Transverse colon (tissue), 4 donors: ENCODE measurements around the gene ADCY9. TPM values are rescaled to one million over a fixed set of nuclear protein-coding genes. Genes with fewer than 3 reads are reported as not detected.
"Not testable (repeated sequence)": the region's sequence is repeated elsewhere in the genome, so short reads cannot be mapped to it uniquely, and the experiment has no call there.

Source experiments
- DNase-seq: peaks from one replicate; pipeline ENCODE4 v3.0.0-alpha.2; 2019
- H3K27ac ChIP-seq, 4 donors: fragments of 200-600 bp; sonication (generic); 2 replicates each; pipeline ENCODE4 v1.5.1; 2016 to 2018; ENCODE audit warnings: inconsistent platforms in 4 of 4
- H3K27me3 ChIP-seq: fragments of 200-600 bp; sonication (generic); 2 replicates; pipeline ENCODE4 v1.5.1; 2017; ENCODE audit warnings: inconsistent platforms
- H3K36me3 ChIP-seq, 4 donors: fragments of 200-600 bp; sonication (generic); 2 replicates each; pipeline ENCODE4 v1.5.1; 2017 to 2019; ENCODE audit warnings: inconsistent platforms in 4 of 4
- H3K4me1 ChIP-seq, 4 donors: fragments of 200-600 bp; sonication (generic); 2 replicates each; pipeline ENCODE4 v1.5.1; 2017 to 2020; ENCODE audit warnings: inconsistent platforms in 4 of 4
- H3K4me3 ChIP-seq, 4 donors: fragments of 200-600 bp; sonication (generic); 1 replicate in 1 of 4; 2 replicates in 3 of 4; pipeline versions ENCODE4 v1.5.1 to v1.6.1; 2017 to 2019; ENCODE audit warnings: inconsistent platforms in 4 of 4
- H3K9me3 ChIP-seq, 2 donors: fragments of 200-600 bp; sonication (generic); 2 replicates each; pipeline ENCODE4 v1.5.1; 2017 to 2019; ENCODE audit warnings: inconsistent platforms in 2 of 2
- CTCF ChIP-seq, 5 experiments: fragments of 200-600 bp in 3 of 5; fragments of 450-650 bp in 2 of 5; sonication (generic) in 3 of 5; IDR thresholded peaks; 1 replicate in 2 of 5; 2 replicates in 3 of 5; pipeline ENCODE4 v1.5.1; 2016 to 2017; ENCODE audit warnings: antibody characterized with exemption in 5 of 5, inconsistent platforms in 3 of 5, mild to moderate bottlenecking in 2 of 5, moderate library complexity in 1 of 5
- EP300 ChIP-seq: sonication (generic); formaldehyde crosslinking; IDR thresholded peaks from one replicate; pipeline ENCODE4 v1.6.1; 2017; ENCODE audit warnings: antibody characterized with exemption, low read depth
- POLR2A ChIP-seq: fragments of 450-650 bp; IDR thresholded peaks from one replicate; pipeline ENCODE4 v1.6.1; 2016; ENCODE audit warnings: antibody characterized with exemption, mild to moderate bottlenecking, moderate library complexity
- POLR2AphosphoS5 ChIP-seq, 3 donors: sonication (generic); formaldehyde crosslinking; IDR thresholded peaks; one replicate each; pipeline ENCODE4 v1.6.1; 2016; ENCODE audit warnings: antibody characterized with exemption in 3 of 3
- WGBS, 2 donors: methylation state at CpG; one replicate each; pipeline ENCODE4 v1.1.5; 2018; ENCODE audit warnings: low coverage in 1 of 2; 5-methylcytosine and 5-hydroxymethylcytosine counted together
- in situ Hi-C, 4 donors: fragments of 200-750 bp; cut with MboI; loops; one replicate each; pipeline versions ENCODE4 v1.15.0 to v1.15.1; 2017; ENCODE audit warnings: low sequenced_read_pairs in 3 of 4, low pct_ligation_motif_present in 1 of 4, low pct_unique_long_range_greater_than_20kb in 1 of 4
- intact Hi-C: fragments of 100-400 bp; cut with DNase I; formaldehyde crosslinking; loops from one replicate; pipeline ENCODE4 v1.15.1; 2023; ENCODE audit warnings: low total_unique reads
- total RNA-seq, 4 donors: library from RNA; depleted of rRNA; stranded (reverse); fragments of >200 nt; gene quantifications; one replicate each; pipeline ENCODE4 v1.1.0, GENCODE V29; 2016

The ADCY9 gene
- total RNA-seq, 4 donors from 2014 or later = 33.7 to 46.0 (median 37.2) TPM

DNA sequence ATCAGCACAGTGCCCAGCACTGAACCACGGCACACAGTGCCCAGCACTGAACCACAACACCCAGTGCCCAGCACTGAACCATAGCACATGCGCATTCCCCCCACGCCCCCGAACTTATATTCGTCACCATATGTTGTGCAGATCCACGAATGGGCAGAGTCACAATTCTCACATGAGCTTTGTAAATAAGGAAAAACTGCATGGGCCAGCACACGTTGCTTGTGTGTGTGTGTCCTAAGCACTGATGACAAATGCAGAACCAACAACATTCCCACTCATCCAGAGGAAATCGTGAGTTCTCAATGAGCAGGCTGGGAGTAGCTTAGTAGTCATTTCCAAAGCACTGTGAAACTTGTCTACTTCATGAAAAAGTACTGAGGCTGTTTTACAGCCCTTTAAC is 70.0 kb downstream of the ADCY9 start:
- H3K4me1 ChIP-seq = peaks cover 0 to 15% (median 11%) of the 10 kb centered on the region in 4 donors
- no peaks in the 10 kb centered on the region for H3K36me3 ChIP-seq
- H3K9me3 ChIP-seq = no peaks in the 10 kb centered on the region
- no peak for TF ChIP-seq CTCF (IDR thresholded peaks at IDR 0.05)
- no peak for TF ChIP-seq POLR2A
- no peak for TF ChIP-seq POLR2AphosphoS5 (IDR thresholded peaks at IDR 0.05)
- no peak for TF ChIP-seq EP300
- intact Hi-C loops (no loop called here), in situ Hi-C loops (no loop called here)
- no peaks in the 10 kb centered on the region for H3K27me3 ChIP-seq
- H3K27ac ChIP-seq = no peak overlapping the region
- H3K4me3 ChIP-seq = no peak overlapping the region
- no peak for DNase-seq
- WGBS, 2 donors = 90 to 100% methylated on average over 1 to 8 of the region's 8 CpGs

GRCh38 chr16:4045561-4045960 is 70.7 kb downstream of the ADCY9 start:
- H3K9me3 ChIP-seq, H3K27ac ChIP-seq, H3K27me3 ChIP-seq, H3K4me3 ChIP-seq, in situ Hi-C loops, H3K36me3 ChIP-seq, DNase-seq: not testable (repeated sequence)
- WGBS, 2 donors = 96% methylated on average over 4 to 6 of the region's 6 CpGs
- H3K4me1 ChIP-seq = peaks cover 0 to 15% (median 11%) of the 10 kb centered on the region in 4 donors
- intact Hi-C loops = loop anchor here (1.0 kb wide), 1 partner anchor 39 kb away; no protein-coding TSS in a partner anchor

GRCh38 chr16:4042581-4042980 is 73.7 kb downstream of the ADCY9 start:
- peaks cover 0 to 15% (median 11%) of the 10 kb centered on the region in 4 donors for H3K4me1 ChIP-seq
- intact Hi-C loops (no loop called here), in situ Hi-C loops (no loop called here)
- 90 to 93% methylated on average over 10 to 11 of the region's 11 CpGs for whole genome bisulfite sequencing, 2 donors
- H3K27me3 ChIP-seq = no peaks in the 10 kb centered on the region
- no peak for DNase-seq
- no peak overlapping the region for H3K27ac ChIP-seq
- no peaks in the 10 kb centered on the region for H3K36me3 ChIP-seq
- H3K4me3 ChIP-seq = no peak overlapping the region
- no peaks in the 10 kb centered on the region for H3K9me3 ChIP-seq
- TF ChIP-seq CTCF (IDR thresholded peaks at IDR 0.05) = no peak
- TF ChIP-seq EP300 = no peak
- TF ChIP-seq POLR2AphosphoS5 (IDR thresholded peaks at IDR 0.05) = no peak
- no peak for TF ChIP-seq POLR2A

GRCh38 chr16:4038448-4038847 is 77.8 kb downstream of the ADCY9 start:
- in situ Hi-C loops = no loop called here

DNA sequence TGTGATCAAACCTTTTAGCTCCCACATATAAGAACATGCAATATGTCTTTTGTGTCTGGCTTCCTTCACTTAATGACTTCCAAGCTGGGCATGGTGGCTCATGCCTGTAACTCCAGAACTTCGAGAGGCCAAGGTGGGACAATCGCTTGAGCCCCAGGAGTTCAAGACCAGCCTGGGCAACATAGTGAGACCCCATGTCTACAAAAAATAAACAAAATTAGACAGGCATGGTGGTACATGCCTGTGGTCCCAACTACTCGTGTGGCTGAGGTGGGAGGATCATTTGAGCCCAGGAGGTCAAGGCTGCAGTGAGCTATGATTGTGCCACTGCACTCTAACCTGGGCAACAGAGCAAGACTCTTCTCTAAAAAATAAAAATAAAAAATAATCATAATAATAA is 79.3 kb downstream of the ADCY9 start:
- H3K27me3 ChIP-seq, H3K36me3 ChIP-seq: not testable (repeated sequence)

More at GRCh38 chr16:4038448-4038847, 77.8 kb downstream of the ADCY9 start:
- no peak overlapping the region for H3K27ac ChIP-seq
- WGBS, 2 donors = 92 to 95% methylated on average over 4 to 7 of the region's 7 CpGs
- peaks cover 0 to 1% (median 0%) of the 10 kb centered on the region in 4 donors for H3K4me1 ChIP-seq
- no peak for DNase-seq
- intact Hi-C loops = no loop called here
- TF ChIP-seq POLR2A (no peak), CTCF (IDR thresholded peaks at IDR 0.05) (no peak), EP300 (no peak), POLR2AphosphoS5 (IDR thresholded peaks at IDR 0.05) (no peak)
- no peaks in the 10 kb centered on the region for H3K36me3 ChIP-seq
- no peak overlapping the region for H3K4me3 ChIP-seq
- no peaks in the 10 kb centered on the region for H3K9me3 ChIP-seq
- no peaks in the 10 kb centered on the region for H3K27me3 ChIP-seq

More for the DNA sequence above, 79.3 kb downstream of the ADCY9 start:
- H3K4me3 ChIP-seq, DNase-seq, H3K9me3 ChIP-seq, in situ Hi-C loops, H3K27ac ChIP-seq, intact Hi-C loops: not testable (repeated sequence)
- 96% methylated on average over 3 of the region's 3 CpGs; no CpG with 5 or more reads in 1 of the 2 donors for WGBS, 2 donors
- H3K4me1 ChIP-seq = peaks cover 0 to 13% (median 2%) of the 10 kb centered on the region in 4 donors
